ENCODE measurements around the gene LMNTD1.
A peak's percentile ranks its signal among the peaks of the same experiment; 100 is the strongest.
"Not testable (repeated sequence)": the region's sequence is repeated elsewhere in the genome, so short reads cannot be mapped to it uniquely, and the experiment has no call there.

Gene LMNTD1, protein sequence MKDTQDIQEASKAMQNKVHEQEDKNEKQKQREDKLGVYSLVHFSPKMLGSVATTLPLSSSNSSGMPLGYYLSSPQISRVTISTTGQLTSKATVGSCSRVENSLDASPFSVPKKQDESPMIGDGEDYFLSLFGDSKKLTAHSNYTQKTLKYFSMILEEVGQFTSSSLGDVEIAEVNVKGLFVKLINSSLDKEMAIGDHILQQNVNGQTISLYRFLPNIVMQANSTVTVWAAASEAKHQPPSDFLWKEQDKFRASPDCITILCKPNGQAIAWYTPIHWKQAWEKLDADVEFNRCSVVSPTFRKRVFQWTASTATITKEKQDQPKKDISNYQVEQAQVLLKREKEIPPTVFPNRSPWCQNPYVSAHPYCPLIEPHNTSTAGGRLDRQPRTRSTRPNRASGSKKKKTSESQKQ

GRCh38 chr12:25553098-25553497, at the start of gene LMNTD1:
Gene LMNTD1, minus strand, starts transcription at chr12:25553283. Its CDS starts 324 bp downstream, at chr12:25552959.
- no peak for DNase-seq

DNA sequence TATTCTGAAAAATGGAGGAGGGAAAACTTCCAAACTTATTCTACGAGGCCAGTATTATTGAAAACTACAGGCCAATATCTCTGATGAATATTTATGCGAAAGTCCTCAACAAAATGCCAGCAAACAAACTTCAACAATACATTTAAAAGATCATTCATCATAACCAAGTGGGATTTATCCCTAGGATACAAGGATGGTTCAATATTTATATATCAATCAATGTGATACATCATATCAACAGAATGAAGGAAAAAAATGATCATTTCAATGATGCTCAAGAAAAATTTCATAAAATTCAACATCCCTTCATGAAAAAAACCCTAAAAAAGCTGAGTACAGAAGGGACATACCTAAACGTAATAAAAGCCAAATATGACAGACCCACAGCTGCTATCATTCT, 45.9 kb upstream of the LMNTD1 start:
- no peak for DNase-seq

DNA sequence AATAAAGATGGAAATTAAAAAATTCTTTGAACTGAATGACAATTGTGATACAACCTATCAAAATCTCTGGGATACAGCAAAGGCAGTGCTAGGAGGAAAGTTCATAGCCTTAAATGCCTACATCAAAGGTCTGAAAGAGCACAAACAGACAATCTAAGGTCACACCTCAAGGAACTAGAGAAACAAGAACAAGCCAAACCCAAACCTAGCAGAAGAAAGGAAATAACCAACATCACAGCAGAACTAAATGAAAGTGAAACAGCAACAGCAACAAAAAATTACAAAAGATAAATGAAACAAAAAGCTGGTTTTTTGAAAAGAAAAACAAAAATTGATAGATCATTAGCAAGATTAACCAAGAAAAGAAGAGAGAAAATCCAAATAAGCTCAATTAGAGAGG, 42.4 kb upstream of the LMNTD1 start:
- not testable (repeated sequence) for DNase-seq

GRCh38 chr12:25594376-25594775, 41.3 kb upstream of the LMNTD1 start:
- DNase-seq, result no peak

GRCh38 chr12:25592725-25593495, 39.8 kb upstream of the LMNTD1 start:
- no peak for DNase-seq

DNA sequence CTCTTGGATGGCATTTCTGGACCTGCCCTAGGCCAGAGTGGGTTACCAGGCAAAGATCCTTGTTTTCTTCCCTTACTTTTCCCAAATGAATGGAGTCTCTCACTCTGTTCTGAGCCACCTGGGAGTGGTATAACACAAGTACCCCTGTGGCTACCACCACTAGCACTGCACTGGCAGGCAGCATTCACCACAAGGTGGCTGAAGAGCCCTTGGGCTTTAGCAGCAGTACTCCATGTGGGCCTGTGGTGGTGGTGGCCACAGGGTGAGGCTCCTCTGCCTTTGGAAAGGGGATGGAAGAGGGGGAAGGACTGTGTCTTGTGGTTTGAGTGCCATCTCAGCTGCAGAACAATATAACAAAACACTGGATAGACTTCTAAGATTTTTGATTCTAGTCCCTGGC, 38.1 kb upstream of the LMNTD1 start:
- no peak for DNase-seq

DNA sequence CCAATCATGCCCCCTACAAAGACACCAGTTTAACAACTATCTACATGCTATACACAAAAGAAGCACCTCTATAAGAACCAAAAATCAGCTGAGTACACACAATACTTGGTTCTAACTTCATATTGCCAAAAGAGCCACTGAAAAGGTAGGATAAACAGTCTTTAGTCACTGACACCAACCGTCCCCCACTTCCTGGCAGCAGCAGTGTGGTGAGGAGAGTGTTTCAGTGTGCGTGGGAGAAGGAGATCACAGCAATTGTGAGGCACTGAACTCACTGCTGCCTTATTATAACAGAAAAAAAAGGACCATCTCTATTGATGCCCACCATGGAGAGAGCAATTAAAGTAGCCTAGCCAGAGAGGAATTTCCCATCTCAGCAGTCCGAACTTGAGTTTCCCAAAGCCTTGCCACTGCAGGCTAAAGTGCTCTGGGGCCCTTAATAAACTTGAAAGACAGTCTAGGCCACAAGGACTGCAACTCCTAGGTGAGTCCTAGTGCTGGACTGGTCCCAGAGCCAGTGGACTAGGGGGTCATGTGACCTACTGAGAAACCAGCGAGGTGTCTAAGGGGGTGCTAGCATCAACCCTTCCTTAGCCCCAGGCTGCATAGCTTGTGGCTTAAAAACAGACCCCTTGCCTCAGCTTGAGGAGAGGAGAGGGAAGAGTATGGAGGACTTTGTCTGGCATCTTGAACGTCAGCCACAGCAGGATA, 37.1 kb upstream of the LMNTD1 start:
- no peak for DNase-seq

- DNase-seq, result no peak
Measured at GRCh38 chr12:25587346-25587745, 34.3 kb upstream of the LMNTD1 start.

- DNase-seq, result no peak
Measured at GRCh38 chr12:25585662-25586061, 32.6 kb upstream of the LMNTD1 start.

DNA sequence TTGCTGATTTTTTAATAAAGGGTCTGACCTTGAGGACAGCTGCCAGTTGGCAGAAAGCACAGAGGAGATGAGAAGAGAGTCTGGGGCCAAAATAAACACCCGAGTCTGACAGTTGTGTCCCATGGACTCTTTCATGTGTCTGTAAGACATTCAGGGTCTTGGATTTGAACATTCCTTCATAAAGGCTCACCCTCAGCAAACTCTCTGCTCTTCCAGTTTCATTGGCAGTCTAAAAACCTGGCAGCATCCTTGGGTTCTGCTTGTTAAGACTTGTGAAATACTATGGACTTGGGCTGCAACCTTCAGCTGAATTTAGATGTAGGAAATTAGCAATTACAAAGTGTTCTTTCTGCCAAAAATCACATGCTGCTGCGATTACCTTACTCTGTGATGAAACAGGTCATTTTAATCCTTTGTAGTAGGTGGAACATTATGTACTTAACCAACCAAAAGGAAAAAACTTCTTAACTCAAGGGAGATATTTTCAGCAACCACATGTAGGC, 32.0 kb upstream of the LMNTD1 start:
- DNase-seq, result no peak

- DNase-seq, result no peak
Measured at GRCh38 chr12:25584596-25584995, 31.5 kb upstream of the LMNTD1 start.

- DNase-seq, result no peak
Measured at GRCh38 chr12:25583545-25583944, 30.5 kb upstream of the LMNTD1 start.

GRCh38 chr12:25581067-25581466, 28.0 kb upstream of the LMNTD1 start:
- no peak for DNase-seq

- DNase-seq, result no peak
Measured at GRCh38 chr12:25578411-25579143, 25.5 kb upstream of the LMNTD1 start.

DNA sequence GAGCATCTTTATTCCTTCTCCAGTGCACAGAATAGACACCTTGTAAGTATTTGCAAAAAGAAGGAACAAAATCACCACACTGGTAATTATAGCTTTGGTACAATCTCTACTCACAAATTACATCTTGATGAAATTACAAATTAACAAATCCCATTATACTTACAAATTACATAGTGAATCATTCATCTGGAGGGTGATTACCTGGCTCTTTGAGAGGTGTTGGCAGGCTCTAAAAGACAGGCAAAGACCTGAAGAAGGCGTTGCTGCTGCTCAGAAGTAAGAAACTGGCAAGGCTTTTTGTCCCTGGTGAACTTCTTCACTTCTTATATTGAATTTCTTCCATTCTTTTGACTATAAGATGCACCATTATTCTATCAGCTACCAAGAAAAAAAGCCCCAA, 21.7 kb upstream of the LMNTD1 start:
- no peak for DNase-seq

DNA sequence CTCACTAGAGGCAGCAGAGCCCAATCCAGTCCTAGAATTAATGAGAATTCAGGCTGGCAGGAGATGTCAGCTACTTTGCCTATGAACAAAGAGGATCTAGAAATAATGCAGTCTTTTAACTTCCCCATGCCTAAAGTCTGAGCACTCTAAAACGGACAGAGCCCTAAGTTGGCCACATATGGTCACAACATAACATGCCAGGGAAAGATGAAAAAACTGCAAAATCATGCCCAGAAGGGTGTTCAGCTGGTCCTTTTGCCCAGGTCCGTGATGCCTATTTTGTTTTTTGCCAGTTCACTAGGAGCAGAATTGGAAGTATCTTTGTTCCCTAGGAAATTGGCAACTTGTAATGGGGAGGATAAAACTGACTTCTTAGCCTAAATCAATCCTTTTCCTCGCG, 20.3 kb upstream of the LMNTD1 start:
- DNase-seq, result no peak

- DNase-seq, result no peak
Measured at GRCh38 chr12:25570418-25570817, 17.3 kb upstream of the LMNTD1 start.

DNA sequence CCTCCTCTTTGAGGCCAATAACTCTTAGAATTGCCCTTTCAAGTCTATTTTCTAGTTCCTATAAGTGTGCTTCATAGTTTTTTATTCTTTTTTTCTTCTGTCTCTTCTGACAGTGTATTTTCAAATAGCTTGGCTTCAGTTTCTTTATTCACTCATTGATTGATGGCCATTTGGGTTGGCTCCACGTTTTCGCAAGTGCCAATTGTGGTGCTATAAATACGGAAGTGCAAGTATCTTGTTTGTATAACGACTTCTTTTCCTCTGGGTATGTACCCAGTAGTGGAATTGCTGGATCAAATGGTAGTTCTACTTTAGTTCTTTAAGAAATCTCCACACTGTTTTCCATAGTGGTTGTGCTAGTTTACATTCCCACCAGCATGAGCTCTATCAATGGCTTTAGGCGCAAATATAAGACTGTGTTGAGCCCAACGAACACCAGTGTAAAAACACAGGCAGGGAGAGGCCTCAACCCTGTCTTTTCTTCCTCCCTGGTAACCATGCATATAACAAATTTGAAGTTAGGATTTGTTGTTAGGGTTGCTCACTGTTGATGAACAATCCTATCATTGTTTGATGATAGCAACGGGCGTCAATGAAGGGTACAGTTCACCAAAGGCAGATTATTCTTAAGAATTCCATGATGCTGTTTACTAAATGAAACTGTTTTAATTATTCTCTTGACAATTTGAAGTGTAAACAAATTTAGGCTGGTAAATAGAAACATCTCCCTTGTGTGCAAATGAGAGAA, 13.3 kb upstream of the LMNTD1 start:
- DNase-seq, result no peak

- no peak for DNase-seq
Measured at GRCh38 chr12:25558586-25558985, 5.5 kb upstream of the LMNTD1 start.

DNA sequence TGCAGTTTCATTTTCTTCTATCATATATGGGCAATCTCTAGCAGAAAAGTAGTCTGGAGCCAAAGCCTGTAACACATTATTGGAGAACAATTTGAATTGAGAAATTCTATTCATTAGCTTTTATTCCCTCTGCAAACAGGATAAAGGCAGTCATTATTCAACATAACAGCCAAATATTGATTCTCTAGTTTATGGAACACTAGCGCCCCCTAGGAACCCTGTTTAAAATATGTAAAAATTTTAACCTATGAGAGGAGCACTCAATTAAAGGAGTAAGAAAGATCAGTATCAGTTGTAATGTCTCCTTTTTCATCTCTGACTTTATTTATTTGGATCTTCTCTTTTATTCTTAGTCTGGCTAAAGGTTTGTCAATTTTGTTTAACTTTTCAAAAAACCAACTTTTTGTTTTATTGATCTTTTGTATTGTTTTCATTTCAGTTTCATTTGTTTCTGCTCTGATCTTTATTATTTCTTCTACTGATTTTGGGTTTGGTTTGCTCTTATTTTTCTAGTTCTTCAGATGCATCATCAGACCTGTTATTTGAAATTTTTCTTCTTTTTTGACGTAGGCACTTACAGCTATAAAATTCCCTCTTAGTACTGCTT, 4.8 kb upstream of the LMNTD1 start:
- peak; percentile 2 for DNase-seq

- no peak for DNase-seq
Measured at GRCh38 chr12:25556153-25556552, 3.1 kb upstream of the LMNTD1 start.

DNA sequence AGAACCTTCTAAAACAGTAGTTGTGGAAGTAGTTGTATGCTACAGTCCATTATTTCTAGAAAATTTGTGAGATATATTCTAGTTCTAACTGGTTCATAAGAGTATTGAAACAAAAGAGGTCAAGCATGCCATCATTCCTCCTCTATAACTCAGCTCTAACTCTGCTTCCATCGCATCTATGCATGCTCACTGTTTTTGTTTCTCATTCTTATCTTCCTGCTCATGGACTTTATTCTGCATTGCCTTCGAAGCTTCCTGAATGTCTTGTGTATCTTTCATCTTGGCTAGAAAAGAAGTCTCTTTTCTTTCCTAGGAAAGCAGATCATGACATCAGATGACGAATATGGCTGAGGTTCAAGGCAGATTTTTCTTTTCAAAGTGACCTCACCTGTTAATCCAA, 402 bp downstream of the LMNTD1 start:
- DNase-seq, result no peak

Measured in SHP77 treated with DMSO at 0.1 percent for 48 hours (cell line).